Panc1 (cell line): ENCODE results near the gene ATP5MC2. TPM values are rescaled to one million over a fixed set of nuclear protein-coding genes. Genes with fewer than 3 reads are reported as not detected.

Experiments
- total RNA-seq: library from RNA; stranded (reverse); gene quantifications from one replicate; pipeline ENCODE4 v1.2.1, GENCODE V29; 2021; ENCODE audit not compliant: unreplicated experiment

The ATP5MC2 gene
- total RNA-seq, 1 experiment from 2014 or later, result 290 TPM

Other genes starting within 250 kb of the ATP5MC2 start
- 454 TPM for gene PRR13, start 234.3 kb downstream of the ATP5MC2 start, total RNA-seq
- gene PCBP2, start 224.0 kb downstream of the ATP5MC2 start, total RNA-seq, result 836 TPM
- gene MAP3K12, start 176.6 kb downstream of the ATP5MC2 start, total RNA-seq, result 32.2 TPM
- gene TARBP2, start 174.8 kb downstream of the ATP5MC2 start, total RNA-seq, result 67.3 TPM
- not detected for gene NPFF, start 168.6 kb downstream of the ATP5MC2 start, total RNA-seq
- 29.5 TPM for gene ATF7, start 49.7 kb downstream of the ATP5MC2 start, total RNA-seq
- 48.0 TPM for gene CALCOCO1, start 51.4 kb upstream of the ATP5MC2 start, total RNA-seq
- not detected for gene CISTR, start 75.9 kb upstream of the ATP5MC2 start, total RNA-seq